GM21717 (cell line): Measurements from ENCODE around the gene TPP1.
A peak's percentile ranks its signal among the peaks of the same experiment; 100 is the strongest.

Source experiments
- ATAC-seq: cut with Tn5 transposase; IDR thresholded peaks from one replicate; pipeline ENCODE4 v1.9.1; 2021; ENCODE audit warnings: mild to moderate bottlenecking, moderate library complexity; ENCODE audit not compliant: unreplicated experiment

The TPP1 gene

DNA sequence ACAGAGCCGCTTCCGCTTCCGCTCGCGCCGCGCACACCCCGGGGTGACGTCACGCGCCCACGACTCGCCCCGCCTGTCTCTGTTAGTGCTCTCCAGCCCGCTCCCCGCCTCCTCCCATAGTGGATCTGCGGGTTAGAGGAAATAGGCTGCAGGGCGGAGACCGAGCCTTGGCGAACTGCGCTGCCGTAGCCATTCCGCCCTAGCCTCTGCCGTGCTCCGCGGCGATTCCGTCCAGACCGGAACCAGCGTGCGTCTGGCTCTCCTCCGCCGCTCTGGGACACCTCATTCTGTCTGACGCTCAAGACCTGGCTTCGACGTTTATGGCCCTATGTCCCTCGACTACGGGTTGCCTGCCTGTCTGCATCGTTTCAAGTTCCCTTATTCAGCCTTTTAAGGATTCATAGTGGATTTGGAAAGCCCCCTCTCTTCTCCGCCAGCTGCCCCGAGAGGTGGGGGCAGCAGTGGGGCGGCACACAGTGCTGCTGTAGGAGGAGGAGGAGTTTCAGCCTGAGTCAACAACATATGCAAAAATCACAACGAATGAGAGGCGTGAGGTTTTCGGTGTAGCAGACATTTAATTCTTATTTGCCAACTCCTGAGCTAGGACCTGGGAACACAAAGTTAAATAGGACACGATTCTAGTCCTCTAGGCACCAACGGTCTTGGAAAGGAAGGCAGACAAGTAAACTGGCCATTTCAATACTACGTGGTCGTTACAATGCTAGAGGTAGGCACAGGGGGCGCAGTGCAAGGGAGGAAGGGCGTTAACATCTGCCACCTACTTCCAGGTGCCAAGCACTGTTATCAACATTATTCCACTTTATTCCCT, 6.8 kb downstream of the TPP1 start, which contains the start of gene TAF10:
Gene TAF10 (minus strand): TSS at position 4 of the 829 bp plus-strand sequence. CDS start 27 bp downstream, outside the sequence.
- peak; percentile 88 for ATAC-seq

- ATAC-seq = peak; percentile 8
These were observed 7.3 kb downstream of the TPP1 start for GRCh38 chr11:6611963-6612212.

DNA sequence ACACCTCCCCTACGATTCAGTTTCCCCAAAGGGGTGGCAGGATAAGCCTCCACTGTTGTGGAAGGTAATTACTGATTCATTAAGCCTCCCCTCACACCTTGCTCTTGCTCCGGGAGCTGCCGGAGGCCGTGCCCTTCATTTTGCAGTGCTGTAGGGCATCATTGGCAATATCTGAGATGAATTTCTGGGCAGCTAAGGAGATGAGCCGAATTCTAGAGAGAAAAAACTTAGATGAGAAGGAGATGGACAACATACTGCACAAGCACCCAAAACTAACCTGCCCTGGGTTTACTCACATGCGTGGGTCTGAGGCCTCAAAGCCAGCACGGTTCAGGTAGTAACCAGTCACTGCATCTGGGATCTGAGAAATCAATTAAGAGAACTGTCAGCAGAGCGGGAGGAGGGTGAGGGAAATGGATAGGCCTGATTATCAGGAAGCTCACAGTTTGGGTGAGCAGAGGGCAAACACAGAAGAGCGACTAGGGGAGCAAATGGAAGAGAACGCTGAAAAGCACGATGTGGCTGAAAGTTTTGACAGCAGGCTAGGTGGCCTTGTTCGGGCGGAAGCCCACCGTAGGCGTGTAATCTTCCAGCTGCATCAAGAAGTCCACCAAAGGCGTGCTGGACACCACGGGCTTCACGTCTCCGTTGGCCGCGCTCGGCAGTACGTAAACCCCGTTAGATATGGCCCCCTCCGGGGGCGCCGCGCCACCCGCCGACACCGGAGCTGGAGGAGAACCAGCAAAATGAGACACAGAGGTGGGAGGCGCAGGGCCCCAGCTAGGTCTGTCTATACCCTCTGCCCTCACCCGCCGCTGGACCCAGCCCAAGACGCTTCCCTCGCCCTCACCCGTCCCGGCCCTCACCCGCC, 7.9 kb downstream of the TPP1 start:
- ATAC-seq = no peak

DNA sequence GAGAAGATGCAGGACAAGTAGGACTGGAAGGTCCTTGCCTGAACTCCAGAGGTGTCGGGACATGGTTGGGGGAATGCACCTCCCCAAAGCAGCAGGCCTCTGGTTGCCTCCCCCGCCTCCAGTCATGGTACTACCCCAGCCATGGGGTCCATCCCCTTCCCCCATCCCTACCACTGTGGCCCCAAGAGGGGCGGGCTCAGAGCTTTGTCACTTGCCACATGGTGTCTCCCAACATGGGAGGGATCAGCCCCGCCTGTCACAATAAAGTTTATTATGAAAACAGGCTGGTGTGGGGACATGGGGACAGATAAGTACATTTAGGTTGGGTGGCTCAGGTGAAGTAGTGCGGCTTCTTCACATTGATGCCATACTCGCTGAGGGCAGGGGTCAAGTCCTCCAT, 8.6 kb downstream of the TPP1 start:
- no peak for ATAC-seq

DNA sequence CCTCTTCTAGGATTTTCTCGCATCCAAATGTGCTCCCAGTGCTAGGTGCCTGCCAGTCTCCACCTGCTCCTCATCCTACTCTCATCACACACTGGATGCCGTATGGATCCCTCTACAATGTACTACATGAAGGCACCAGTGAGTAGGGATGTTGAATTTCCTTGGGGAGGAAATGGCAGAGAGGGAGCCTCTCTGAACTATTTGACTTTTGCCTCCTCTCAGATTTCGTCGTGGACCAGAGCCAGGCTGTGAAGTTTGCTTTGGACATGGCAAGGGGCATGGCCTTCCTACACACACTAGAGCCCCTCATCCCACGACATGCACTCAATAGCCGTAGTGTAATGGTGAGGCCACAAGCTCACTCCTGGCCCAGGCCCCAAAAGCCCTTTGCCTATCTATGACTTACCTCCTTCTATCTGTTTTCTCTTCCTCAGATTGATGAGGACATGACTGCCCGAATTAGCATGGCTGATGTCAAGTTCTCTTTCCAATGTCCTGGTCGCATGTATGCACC, 9.7 kb downstream of the TPP1 start:
- no peak for ATAC-seq

GRCh38 chr11:6608726-6609501, 10.3 kb downstream of the TPP1 start:
- no peak for ATAC-seq

DNA sequence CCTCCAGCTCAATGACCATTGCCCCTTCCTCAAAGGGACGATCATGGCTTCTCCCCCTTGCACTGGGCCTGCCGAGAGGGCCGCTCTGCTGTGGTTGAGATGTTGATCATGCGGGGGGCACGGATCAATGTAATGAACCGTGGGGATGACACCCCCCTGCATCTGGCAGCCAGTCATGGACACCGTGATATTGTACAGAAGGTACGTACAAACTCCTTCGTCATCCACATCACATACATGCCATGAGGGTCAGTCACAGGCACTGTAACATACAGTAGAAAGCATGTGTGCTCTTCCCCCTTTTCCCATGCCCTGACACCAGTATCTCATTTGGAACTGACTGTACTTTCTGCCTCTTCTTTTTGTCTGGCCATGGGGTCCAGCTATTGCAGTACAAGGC, 11.2 kb downstream of the TPP1 start:
- ATAC-seq = no peak

DNA sequence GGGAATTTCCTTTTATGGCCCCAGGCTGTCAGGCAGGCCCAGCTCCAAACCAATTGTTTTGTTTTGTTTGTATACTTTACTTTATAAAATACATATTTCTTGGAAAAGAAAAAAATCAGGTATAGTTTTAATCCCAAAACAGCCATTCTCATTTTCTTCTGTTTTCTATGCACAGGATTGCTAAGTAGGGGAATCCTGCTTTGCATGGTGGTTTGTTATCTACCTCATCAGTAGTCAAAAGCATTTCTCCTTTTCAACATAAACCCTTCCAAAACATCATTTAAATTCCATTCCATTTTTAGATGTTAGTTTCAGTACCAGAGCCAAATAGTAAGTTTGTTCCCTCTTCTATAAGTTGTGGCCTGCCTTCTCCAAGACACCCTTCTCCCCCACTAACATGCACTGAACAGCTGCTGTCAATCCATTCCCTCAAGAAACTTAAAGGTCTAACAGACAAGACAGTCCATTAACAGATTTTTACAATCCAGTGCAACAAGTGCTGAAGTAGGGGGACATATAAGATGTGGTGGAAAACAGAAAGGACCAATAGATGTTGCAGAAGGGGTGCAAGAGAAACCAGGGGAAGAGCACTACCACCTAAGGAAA, 11.9 kb downstream of the TPP1 start:
- ATAC-seq = no peak

GRCh38 chr11:6606471-6607189, 12.6 kb downstream of the TPP1 start:
- ATAC-seq = peak; percentile 29

GRCh38 chr11:6604790-6605189, 14.4 kb downstream of the TPP1 start:
- no peak for ATAC-seq

- peak; percentile 45 for ATAC-seq
These were observed 15.1 kb downstream of the TPP1 start for GRCh38 chr11:6604081-6604626.

DNA sequence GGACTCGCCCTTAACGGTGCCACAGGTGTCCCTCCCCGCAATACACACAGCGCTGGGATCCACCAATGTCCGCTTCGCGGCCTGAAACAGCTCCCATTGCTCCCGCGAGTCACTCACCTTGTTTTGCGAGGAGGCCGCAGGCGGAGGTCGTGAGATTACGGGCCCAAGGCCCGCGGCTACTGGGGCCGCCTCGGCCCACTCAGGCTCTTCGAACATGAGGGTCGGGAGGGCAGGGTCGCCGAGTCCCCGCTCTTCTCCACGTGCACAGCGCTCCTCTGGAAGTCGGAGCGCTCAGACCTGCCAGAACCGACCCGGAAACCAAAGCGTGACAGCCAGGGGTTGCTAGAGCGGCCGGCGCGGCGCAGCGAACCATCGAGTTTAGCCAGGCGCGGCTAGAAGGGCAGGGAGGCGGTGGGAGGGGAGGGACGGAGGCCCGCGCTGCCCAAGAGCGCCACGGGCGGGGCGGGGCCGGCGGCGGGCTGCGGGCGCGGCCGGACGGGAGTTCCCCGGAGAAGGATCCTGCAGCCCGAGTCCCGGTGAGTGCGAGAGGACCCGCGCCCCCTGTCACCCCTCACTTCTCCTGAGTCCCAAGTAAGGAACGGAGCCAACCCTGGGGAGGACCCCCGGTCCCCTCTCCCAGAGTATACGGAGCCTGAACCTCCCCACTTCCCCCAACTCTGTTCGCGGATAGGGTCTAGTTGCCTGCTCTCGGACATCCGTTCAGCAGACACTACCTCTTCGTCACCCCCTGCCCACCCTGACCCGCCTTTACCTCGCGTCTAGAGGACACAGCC, 15.7 kb downstream of the TPP1 start, which contains the start of the genes ILK and RRP8:
Gene ILK (plus strand): TSS at position 488 of the 794 bp plus-strand sequence. CDS start 498 bp downstream, outside the sequence.
Gene RRP8 (minus strand): TSS at position 330 of the 794 bp plus-strand sequence. CDS start 114 bp downstream, at position 216.
- ATAC-seq = peak; percentile 77

DNA sequence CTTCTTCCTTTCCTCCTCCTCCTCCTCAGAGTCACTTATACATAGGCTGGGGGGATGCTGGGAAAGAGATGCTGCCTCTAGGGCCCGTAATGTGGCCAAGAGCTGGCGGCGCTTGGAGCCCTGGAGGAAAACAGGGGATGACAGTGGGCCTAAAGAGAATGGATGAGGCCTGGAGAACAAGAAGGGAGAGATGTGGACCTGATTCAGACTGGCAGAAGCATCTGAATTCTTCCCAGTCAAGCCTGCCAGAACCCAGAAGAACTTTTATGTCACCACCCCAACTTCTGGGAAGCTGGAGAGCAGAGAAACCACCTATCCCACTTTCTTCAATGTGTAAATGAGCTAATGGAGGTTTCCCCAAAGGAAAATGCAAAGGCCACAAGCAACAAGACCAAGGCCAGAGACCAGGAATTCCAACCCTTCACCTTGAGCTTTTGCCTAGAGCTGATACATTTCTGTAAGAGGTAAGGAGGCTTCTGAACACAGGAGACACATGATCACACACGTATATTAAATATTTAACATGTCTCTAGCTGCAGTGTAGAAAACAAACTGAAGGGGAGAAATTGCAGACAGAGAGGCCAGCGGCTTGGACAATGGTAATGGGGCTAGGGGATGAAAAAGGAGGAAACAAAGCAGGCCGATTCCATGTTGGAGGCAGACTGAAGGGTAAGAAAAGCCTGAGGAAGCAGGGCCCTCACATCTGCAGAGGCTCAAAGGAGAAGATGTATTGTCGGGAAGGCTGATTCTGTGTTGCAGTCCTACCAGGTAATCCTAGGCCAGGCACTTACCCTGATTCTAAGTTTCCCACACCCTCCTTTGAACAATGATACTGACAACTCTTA, 16.9 kb downstream of the TPP1 start:
- ATAC-seq = no peak

DNA sequence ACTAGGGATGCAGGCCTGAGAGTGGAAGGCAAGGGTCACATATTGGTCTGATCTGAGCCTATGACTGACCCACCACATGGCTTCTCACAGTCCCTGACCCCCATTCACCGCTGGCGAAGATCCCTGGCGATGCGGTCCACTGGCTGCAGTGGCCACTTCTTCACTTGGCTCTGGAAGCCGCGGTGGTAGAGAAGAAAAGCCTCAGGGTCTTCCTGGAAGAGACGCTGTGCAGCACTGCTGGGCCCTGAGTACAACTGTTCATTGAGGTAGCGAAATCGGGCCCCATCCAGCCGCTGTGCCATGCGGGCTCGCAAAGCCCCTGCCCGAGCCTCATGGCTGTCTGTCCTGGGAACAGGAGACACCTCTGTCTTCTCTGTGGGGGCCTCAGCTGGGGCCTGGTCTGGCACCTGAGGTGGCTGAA, 18.2 kb downstream of the TPP1 start:
- no peak for ATAC-seq

- ATAC-seq = no peak
These were observed 19.3 kb downstream of the TPP1 start for GRCh38 chr11:6599881-6600390.

DNA sequence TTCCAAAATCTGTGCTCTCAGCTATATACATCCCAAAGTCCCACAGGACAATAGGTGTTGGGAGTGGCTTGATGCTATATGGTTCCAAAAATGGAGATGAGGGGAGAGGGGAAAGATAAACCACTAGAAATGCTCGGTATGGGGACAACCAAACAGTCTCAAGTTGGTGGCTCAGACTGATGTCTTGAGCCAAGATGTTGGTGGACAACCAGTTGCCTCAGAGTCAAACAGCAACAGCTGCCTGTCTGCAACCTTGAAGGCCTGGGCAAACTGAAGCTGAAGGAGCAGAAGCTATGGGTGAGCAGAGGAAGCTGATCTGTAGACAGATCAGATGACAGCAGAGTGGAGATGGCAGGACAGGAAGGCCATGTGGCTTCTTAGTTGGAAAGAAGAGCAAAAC, 19.8 kb downstream of the TPP1 start:
- ATAC-seq = no peak

DNA sequence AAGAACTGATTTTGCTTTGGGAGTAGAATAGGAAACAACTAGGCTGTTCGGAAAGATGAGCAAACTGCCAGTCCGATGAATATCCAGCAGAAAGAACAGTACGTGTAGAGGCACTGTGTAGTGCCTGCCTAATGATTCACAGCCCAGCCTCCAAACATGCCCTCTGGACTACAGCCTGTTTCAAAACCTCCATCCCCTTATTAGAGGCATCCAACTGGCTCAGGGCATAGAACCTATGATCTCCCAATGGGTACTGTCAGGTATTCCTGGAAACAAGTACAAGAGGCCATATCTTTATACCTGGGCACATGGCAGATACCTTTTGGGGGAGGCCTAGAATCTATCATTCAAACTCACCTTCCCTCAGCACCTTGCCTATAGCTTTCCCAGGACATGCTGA, 20.7 kb downstream of the TPP1 start:
- ATAC-seq = no peak
